ENCODE results near the gene P2RX7. TPM values are rescaled to one million over a fixed set of nuclear protein-coding genes. Genes with fewer than 3 reads are reported as not detected.

Gene P2RX7
- polyA plus RNA-seq, 3 donors = 12.3 to 66.3 (median 20.5) TPM

DNA sequence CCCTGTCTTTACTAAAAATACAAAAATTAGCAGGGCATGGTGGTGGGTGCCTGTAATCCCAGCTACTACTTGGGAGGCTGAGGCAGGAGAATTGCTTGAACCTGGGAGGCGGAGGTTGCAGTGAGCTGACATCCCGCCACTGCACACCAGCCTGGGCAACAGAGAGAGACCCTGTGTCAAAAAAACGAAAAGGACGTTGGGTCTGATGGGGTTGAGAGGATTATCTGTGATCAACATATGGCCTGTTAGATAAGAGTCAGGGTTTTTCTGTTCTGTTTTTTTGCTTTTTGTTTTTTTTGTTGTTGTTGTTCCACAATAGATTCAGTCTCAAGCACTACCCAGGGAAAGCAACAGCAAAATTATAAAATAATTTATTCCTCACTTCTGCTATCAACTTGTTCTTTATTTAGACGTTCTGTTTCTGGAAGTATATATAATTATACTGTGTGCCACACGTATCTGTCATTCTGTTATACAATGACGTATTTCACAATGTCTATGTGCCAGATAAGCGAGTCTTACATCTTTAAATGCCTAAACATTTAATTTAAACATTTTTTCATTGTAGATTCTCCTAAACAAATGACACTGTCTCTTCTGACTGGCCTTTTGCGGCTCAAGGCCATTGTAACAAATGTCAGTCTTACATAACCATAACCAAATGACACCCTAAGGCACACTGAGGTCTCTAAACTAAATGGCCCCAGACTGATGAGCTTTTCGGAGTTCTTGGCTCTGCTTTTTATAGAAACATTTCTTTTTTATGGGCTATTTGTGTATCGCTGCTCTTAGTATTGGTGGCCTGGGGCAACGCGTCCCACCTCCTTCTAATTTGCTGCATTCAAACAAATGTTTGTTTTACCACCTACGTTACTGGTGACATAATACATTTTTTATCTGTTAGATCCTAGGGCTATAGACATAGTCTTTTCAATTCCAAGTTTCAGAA is 70.0 kb downstream of the P2RX7 start:
- no peak overlapping the region for H3K4me3 Mint-ChIP-seq
- peaks cover 2 to 3% of the 10 kb centered on the region in 2 donors for H3K36me3 Mint-ChIP-seq
- H3K4me2 ChIP-seq (replicated peaks; ENCODE audit: extremely low read depth, low read length, poor library complexity, severe bottlenecking) = no peak overlapping the region
- H3K27ac Mint-ChIP-seq = no peak overlapping the region
- TF ChIP-seq, protein P1, sequence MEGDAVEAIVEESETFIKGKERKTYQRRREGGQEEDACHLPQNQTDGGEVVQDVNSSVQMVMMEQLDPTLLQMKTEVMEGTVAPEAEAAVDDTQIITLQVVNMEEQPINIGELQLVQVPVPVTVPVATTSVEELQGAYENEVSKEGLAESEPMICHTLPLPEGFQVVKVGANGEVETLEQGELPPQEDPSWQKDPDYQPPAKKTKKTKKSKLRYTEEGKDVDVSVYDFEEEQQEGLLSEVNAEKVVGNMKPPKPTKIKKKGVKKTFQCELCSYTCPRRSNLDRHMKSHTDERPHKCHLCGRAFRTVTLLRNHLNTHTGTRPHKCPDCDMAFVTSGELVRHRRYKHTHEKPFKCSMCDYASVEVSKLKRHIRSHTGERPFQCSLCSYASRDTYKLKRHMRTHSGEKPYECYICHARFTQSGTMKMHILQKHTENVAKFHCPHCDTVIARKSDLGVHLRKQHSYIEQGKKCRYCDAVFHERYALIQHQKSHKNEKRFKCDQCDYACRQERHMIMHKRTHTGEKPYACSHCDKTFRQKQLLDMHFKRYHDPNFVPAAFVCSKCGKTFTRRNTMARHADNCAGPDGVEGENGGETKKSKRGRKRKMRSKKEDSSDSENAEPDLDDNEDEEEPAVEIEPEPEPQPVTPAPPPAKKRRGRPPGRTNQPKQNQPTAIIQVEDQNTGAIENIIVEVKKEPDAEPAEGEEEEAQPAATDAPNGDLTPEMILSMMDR (IDR thresholded peaks at IDR 0.05) = no peak
- H3K9me3 ChIP-seq (replicated peaks in 1 of 2; ENCODE audit: control insufficient read depth in 1 of 2, insufficient read depth in 1 of 2, low read length in 2 of 2) = no peaks in the 10 kb centered on the region
- peaks cover 5 to 6% of the 10 kb centered on the region in 2 donors for H3K4me1 ChIP-seq (ENCODE audit: control insufficient read depth in 1 of 2, insufficient read depth in 2 of 2, low read length in 2 of 2)
- peaks cover 21% of the 10 kb centered on the region for H3K4me1 Mint-ChIP-seq
- no peak overlapping the region for H3K4me3 ChIP-seq (replicated peaks in 1 of 3; ENCODE audit: low read depth in 2 of 3, low read length in 3 of 3)
- H4K20me1 ChIP-seq (ENCODE audit: insufficient read depth, low read length) = no peaks in the 10 kb centered on the region
- no peak for DNase-seq
- peaks cover 0 to 1% (median 0%) of the 10 kb centered on the region in 7 donors for H3K9me3 Mint-ChIP-seq
- no peak overlapping the region for H3K27ac ChIP-seq (ENCODE audit: low read depth in 1 of 2, low read length in 2 of 2)
- intact Hi-C loops (cut with micrococcal nuclease) = no loop called here
- no peaks in the 10 kb centered on the region for H3K27me3 Mint-ChIP-seq (ENCODE audit: low read depth in 3 of 3)
- H3K79me2 ChIP-seq (ENCODE audit: insufficient read depth, low read length) = no peaks in the 10 kb centered on the region
- no peak overlapping the region for H3K9ac ChIP-seq (ENCODE audit: insufficient read depth, low read length, poor library complexity, severe bottlenecking)
- WGBS (ENCODE audit: insufficient coverage) = 57% methylated on average over 5 of the region's 14 CpGs
- no peaks in the 10 kb centered on the region for H3K27me3 ChIP-seq (ENCODE audit: control insufficient read depth in 2 of 2, insufficient read depth in 2 of 2, low read length in 2 of 2)
- H3K36me3 ChIP-seq (replicated peaks in 1 of 2; ENCODE audit: control insufficient read depth in 1 of 2, insufficient read depth in 2 of 2, low read length in 2 of 2) = no peaks in the 10 kb centered on the region
- no peak overlapping the region for H2AFZ ChIP-seq (ENCODE audit: insufficient read depth, low read depth, low read length, poor library complexity, severe bottlenecking)

- whole genome bisulfite sequencing (ENCODE audit: insufficient coverage) = 89% methylated on average over 3 of the region's 11 CpGs
- peaks cover 19% of the 10 kb centered on the region for H3K4me1 Mint-ChIP-seq
- H3K4me2 ChIP-seq (replicated peaks; ENCODE audit: extremely low read depth, low read length, poor library complexity, severe bottlenecking) = no peak overlapping the region
- TF ChIP-seq, protein P1 (IDR thresholded peaks at IDR 0.05) = no peak
- peaks cover 4 to 5% of the 10 kb centered on the region in 2 donors for H3K4me1 ChIP-seq (ENCODE audit: control insufficient read depth in 1 of 2, insufficient read depth in 2 of 2, low read length in 2 of 2)
- no peak overlapping the region for H3K9ac ChIP-seq (ENCODE audit: insufficient read depth, low read length, poor library complexity, severe bottlenecking)
- no peak overlapping the region for H3K27ac Mint-ChIP-seq
- no peaks in the 10 kb centered on the region for H3K9me3 ChIP-seq (replicated peaks in 1 of 2; ENCODE audit: control insufficient read depth in 1 of 2, insufficient read depth in 1 of 2, low read length in 2 of 2)
- H3K36me3 ChIP-seq (replicated peaks in 1 of 2; ENCODE audit: control insufficient read depth in 1 of 2, insufficient read depth in 2 of 2, low read length in 2 of 2) = no peaks in the 10 kb centered on the region
- H3K4me3 ChIP-seq (replicated peaks in 1 of 3; ENCODE audit: low read depth in 2 of 3, low read length in 3 of 3) = no peak overlapping the region
- no peak overlapping the region for H2AFZ ChIP-seq (ENCODE audit: insufficient read depth, low read depth, low read length, poor library complexity, severe bottlenecking)
- H3K36me3 Mint-ChIP-seq = peaks cover 2 to 3% of the 10 kb centered on the region in 2 donors
- DNase-seq = no peak
- no peaks in the 10 kb centered on the region for H3K27me3 Mint-ChIP-seq (ENCODE audit: low read depth in 3 of 3)
- no peak overlapping the region for H3K4me3 Mint-ChIP-seq
- H3K79me2 ChIP-seq (ENCODE audit: insufficient read depth, low read length) = no peaks in the 10 kb centered on the region
- no peak overlapping the region for H3K27ac ChIP-seq (ENCODE audit: low read depth in 1 of 2, low read length in 2 of 2)
- intact Hi-C loops (cut with micrococcal nuclease) = no loop called here
- peaks cover 0 to 1% (median 0%) of the 10 kb centered on the region in 7 donors for H3K9me3 Mint-ChIP-seq
- H3K27me3 ChIP-seq (ENCODE audit: control insufficient read depth in 2 of 2, insufficient read depth in 2 of 2, low read length in 2 of 2) = no peaks in the 10 kb centered on the region
- H4K20me1 ChIP-seq (ENCODE audit: insufficient read depth, low read length) = no peaks in the 10 kb centered on the region
Measured at GRCh38 chr12:121203482-121203881, 70.8 kb downstream of the P2RX7 start.
